GM18861 (cell line): ENCODE data around the gene CDC37.
"Not testable (repeated sequence)": the region's sequence is repeated elsewhere in the genome, so short reads cannot be mapped to it uniquely, and the experiment has no call there.

Experiments
- ATAC-seq: cut with Tn5 transposase; IDR thresholded peaks from one replicate; pipeline ENCODE4 v1.9.1; 2021; ENCODE audit not compliant: unreplicated experiment

Gene CDC37

DNA sequence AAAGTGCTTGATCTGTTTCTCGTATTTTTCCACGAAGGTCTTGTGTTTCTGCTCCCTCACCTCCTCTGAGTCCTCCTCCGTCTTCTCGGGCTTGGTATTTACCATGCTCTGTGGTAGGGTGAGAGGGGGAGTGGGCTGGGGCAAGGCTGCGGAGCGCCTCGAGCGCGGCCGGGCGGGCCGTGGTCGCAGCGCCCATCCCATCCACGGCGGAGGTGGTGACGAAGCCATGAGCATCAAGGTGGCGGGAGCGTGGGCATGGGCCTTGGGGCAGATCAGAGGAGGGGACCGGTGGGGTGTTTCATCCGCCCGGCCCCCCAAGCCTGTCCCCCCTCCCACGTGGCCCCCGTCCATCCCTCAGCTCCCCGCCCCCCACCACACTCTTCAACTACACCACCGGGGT is 7.9 kb downstream of the CDC37 start:
- no peak for ATAC-seq

DNA sequence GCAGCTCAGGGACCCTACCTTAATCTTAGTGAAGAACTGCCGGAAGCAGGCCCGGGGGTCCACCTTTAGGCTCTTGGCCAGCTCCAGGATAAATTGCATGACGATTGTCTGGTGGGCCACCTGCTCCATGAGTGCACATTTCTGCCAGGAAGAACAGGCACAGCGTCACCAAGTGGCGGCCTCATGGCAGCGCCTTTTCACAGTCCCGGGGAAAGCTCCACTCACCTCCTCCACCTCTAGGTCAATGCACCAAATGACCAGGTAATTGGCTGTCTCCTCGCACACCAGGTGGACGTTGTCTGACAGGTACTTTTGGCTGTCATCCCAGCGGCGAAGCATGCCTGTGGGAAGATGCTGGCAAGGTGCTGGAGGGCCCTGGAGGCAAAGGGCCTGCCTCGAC is 8.3 kb downstream of the CDC37 start:
- ATAC-seq = no peak

DNA sequence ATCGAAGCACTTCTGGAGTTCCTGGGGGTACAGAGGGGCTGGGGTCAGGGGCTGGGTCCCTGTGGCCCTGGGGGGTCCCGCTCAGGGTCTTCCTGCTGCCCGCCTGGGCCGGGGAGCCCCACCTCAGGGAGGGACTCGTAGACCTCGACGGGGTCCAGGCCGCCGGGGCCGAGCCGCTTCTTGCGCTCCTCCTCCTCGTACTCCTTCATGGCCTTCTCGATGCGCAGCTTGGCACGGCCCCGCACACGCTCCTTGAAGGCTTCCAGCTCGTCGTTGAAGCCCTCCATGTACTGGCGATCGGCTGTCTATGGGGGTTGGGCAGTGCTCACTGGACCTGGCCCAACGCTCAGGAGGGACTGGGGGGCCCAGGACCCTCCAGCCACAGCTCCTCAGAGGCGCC is 10.2 kb downstream of the CDC37 start:
- ATAC-seq = no peak

DNA sequence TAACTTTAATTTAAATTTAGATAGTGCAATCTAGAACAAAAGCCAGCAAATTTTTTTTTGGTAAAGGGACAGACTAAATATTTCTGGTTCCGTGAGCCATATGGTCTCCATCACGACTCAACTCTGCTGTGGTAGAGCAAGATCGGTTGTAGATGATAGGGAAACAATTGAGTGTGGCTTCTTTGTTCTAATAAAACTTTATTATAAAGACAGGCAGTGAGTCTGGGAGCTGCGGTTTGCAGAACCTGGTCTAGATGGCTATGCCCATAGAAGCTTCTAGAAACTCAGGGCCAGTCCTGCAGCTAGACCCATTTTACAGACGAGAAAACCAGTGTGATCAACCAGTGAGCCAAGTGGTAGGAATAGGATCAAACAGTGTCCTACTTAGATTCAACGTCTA is 11.2 kb downstream of the CDC37 start:
- ATAC-seq = no peak

DNA sequence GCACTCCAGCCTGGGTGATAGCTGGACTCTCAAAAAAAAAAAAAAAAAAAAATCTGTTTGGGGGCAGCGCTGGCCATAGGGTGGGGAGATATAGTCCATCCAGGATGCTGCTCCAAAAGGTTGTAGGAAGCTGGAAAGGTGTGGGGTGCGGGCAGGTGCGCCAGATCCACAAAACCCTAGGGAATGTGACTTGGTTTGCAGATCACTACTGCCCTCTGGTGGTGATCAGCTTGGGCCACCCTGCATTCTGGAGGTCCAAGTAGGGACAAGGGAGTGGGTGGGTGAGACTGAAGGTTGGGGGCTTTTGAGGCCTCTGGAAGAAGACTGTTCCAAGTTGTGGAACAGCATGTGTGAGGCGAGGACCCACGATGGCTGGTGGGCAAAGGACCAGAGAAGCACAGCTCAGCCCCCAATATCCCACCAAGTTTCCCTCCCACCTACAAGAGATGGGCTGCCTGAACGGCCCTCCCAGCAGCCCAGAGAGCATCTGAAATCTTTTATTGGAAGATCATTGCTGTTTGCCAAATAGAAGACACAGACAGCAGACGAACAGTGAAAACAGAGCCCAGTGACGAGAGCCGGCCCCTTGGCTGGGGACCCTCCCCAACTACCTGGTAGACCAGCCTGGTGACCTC is 12.6 kb downstream of the CDC37 start:
- no peak for ATAC-seq

DNA sequence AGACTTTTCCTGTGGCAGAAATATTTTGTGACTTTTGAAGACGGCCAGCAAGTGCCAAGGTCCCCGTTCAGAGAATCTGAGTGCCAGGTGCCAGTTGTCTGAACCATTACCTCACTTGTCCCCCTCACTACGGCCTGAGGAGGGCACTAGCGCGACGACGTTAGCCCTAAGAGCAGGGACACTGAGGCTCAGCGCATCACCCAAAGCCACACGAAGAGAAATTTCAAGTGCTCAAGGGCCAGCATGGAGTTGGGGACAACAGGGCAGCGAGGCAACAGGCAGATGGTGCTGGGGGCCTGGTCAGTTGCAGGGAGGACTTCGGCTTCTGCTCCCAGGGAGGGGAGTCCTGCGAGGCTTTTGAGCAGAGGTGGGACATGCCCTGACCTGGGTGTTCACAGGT is 13.5 kb downstream of the CDC37 start:
- no peak for ATAC-seq

DNA sequence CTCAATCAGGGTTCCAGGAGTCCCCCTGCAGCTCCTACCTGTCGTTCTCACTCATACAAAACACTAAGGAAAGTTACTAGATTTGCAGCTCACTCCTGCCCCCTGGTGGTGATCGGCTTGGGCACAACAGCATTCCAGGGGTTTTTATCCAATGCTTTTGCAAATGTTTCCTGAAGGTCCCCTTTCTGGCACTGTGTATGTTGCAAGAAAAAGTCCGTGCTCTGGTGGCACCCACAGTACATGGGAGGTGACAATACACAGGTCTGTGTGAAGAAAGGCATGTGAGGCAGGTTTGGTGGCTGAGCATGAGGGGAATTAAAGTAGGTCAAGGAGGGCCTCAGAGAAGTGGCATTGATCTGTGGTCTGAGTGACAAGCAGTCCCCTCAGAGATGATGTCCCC is 14.4 kb downstream of the CDC37 start:
- ATAC-seq = no peak

DNA sequence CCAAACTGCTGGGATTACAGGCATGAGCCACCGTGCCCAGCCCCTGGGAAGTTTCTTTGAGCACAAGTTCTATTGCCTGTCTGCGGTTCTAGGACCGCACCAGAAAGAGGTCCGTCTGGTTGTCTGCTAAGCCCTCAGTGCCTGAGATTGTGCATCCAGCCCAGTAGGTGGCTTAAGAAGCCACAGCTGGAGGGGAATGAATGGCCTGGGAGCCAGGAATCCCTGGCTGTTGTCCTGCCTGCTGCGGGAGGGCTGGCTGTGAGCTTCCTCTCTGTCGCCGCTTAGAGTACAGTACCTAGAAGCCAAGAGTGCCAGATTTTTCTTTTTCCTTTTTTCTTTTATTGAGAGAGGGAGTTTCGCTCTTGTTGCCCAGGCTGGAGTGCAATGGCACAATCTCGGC is 18.8 kb downstream of the CDC37 start:
- no peak for ATAC-seq

DNA sequence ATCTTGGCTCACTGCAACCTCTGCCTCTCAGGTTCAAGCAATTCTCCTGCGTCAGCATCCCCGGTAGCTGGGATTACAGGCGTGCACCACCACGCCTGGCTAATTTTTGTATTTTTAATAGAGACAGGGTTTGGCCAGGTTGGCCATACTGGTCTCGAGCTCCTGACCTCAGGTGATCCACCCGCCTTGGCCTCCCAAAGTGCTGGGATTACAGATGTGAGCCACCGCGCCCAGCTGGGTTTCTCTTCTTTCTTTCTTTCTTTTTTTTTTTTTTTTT is 20.2 kb downstream of the CDC37 start:
- ATAC-seq = not testable (repeated sequence)

DNA sequence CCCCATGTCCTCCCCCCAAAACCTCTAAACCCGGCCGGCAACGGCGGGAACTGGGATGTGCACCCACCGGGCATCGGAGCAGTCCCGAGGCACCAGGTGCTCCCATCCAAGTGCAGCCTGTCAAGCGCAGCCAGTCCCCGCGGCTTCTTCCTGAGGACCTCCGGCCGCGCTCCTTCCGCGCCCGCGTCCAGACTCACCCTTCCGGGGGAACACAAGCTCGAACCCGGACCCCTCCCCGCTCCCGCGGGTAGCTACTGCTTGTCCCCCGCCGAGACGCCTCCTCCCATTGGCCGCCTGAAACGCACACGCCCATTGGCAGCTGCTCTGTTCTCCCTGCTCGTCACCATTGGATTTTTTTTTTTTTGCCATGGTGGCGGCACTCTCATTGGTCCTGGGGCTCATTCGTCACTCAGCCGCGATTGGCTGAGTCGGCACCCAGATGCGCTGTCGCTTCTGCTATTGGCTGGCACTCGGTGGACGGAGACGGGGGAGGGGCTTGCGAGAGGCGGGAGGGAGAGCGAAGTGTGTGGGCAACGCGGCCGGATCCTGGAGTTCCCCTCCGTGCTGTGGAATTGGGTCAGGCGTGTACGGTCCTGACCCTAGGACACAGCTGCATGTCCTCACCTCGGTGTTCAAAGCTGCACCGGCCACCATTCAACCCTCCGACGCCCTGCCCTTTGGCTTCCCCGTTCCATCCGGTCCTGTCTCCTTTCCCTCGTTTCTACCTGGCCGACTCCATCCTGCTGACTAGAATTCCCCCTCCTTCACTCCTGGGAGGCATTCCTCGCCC is 22.8 kb downstream of the CDC37 start, which contains the start of gene TYK2:
Gene TYK2, minus strand, starts transcription at position 260 of the 790 bp plus-strand sequence. CDS start 2,166 bp downstream, outside the sequence.
- peak; percentile 87 for ATAC-seq

DNA sequence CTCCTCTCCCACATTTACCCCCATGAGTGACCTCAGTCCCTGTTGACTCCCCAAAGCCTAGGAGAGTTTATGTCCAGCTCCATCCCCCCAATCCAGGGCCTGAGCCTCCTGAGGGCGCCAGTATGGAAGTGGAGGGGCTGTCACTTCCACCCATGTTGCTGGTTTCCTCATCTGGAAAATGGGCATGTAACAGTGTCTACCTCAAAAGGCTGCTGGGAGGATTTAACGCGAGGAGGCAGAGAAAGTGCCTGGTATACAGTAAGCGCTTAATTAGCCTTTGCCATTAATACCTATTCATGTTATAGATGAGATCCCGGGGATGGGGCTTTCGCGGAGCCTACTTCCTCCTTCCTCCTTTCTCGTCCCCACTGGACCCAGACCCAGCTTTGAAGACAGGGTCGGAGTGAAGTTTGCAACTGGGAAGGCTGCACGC is 23.4 kb downstream of the CDC37 start:
- ATAC-seq = no peak

DNA sequence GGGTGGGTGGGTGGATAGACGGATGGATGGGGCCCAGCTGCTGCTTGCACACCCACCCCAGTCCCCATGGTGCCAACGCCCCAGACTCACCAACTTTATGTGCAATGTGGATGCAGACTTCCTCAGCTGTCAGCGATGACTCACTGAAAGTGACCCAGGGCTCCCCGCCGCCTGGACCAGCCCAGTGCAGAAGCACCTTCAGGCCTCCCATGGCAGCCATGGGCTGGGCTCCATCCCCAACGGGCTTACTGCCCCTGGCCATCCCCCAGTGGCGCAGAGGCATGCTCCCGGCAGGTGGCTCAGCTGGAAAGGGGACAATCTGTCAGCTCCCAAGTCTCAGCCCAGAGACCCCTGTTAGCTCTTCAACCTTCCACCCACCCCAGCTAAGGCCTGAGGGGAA is 25.2 kb downstream of the CDC37 start:
- no peak for ATAC-seq

DNA sequence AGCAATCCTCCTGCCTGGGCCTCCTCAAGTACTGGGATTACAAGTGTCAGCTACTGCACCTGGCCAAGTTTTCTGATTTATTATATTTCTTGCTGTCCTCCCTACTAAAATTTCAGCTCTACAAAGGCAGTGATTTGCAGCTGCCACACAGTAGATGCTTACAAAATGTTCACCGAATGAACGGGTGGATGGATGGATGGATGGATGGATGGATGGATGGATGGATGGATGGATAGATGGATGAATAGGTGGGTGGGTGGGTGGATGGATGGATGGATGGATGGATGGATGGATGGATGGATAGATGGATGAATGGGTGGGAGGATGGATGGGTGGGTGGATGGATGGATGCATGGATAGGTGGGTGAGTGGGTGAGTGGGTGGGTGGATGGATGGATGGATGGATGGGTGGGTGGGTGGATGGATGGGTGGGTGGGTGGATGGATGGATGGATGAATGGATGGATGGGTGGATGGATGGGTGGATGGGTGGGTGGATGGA is 26.2 kb downstream of the CDC37 start:
- ATAC-seq = not testable (repeated sequence)

DNA sequence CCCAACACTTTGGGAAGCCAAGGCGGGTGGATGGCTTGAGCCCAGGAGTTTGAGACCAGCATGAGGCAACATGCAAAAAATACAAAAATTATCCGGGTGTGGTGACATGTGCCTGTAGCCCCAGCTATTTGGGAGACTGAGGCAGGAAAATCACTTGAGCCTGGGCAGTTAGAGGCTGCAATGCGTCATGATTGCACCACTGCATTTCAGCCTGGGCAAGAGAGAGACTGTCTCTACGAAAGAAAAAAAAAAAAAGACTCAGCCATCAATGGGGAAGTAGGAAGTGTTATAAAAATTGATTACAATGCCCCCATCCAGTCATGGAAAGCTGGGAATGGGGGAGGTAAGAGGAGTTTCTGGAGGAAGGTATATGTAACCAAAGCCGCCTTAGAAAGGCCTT is 28.4 kb downstream of the CDC37 start:
- ATAC-seq = no peak

DNA sequence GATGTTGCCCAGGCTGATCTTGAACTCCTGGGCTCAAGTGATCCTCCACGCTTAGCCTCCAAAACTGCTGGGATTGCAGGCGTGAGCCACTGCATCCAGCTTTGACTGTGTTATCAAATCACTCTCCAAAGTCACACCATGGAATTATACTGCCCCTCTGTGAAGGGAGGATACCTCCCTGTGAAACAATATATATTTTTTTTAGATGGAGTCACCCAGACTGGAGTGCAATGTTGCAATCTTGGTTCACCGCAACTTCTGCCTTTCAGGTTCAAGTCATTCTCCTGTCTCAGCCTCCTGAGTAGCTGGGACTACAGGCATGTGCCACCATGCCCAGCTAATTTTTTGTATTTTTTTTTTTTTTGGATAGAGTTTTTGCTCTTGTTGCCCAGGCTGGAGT is 30.7 kb downstream of the CDC37 start:
- ATAC-seq = no peak

DNA sequence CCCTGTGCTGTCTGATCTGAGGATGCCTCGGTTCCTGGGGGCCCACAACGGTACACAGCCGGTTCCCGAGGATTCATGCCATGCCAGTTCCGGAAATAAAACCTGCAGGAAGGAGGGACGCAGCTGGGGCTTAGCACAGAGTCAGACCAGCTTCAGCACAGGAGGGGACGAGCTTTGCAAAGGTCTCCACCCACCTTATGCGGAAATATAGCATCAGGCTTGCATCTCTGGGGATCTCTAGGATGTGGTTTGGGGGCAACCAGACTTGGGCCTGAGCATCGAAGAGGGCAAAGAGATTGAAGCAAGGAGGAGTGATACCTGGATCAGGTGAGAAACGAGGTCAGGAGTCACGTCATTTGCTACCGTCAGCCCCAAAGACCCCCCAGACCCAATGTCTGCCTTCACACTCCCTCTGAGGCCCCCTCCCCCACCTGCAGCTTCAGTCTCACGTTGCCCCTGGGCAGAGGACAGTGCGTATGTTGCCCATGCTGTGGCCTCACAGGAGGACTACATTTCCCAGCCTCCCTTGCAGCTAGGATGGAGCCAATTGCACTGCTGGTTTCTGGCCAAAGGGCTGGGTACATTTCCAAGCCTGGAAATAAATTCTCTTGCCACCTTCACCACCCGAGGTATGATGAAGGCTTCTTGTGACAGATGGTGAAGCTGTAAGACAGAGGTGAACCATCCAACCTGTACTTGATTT is 35.1 kb downstream of the CDC37 start:
- no peak for ATAC-seq

DNA sequence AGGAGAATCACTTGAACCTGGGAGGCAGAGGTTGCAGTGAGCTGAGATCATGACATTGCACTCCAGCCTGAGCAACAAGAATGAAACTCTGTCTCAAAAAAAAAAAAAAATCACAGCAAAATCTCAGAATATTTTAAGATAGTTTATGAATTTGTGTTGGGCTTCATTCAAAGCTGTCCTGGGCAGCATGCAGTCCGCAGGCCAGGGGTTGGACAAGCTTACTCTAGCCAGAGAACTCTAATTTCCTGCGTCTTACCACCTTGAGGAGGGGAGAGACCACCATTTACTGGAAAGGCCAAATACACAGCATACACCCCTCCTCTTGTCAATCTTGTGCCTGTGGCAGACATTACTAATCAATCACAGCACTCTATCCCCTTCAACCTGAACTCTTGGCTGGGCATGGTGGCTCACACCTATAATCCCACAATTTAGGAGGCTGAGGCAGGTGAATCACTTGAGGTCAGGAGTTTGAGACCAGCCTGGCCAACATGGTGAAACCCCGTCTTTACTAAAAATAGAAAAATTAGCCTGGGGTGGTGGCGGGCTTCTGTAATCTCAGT is 36.3 kb downstream of the CDC37 start:
- ATAC-seq = not testable (repeated sequence)

DNA sequence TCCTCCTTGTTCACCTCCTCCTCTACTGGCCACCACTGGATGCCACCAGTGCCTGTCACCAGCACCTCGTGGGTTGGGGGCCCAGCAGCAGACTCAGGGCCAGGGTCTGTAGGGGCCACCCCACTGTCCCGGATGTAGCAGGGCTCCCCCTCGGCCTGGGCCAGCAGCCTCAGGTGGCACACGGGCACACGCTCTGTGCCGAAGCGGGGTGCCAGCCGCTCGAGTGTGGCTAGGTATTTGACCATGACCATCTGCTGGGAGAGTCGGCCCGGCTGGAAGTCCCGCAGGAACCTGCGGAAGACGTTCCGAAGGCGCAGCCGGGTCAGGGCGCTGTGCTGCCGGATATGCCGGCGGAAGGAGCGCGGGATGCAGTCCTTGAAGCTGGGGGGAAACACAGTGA is 37.8 kb downstream of the CDC37 start:
- ATAC-seq = no peak

DNA sequence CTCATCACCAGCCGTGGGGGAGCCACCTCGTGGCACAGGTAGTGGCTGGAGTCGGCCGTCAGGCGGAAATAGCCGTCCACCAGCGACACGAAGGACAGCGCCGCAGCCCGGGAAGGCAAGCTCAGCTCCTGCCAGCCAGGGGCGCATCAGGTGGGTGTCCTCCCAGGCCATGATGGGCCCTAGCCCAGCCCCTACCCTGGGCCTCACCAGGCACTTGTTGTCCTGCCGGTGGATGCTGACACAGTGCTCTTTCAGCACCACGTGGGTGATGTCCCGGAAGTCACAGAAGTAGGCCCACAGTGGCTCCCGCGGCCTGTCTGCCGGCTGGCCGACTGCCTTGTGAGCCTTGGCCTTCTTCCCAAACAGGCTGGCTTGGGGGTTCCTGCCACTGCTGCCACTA is 38.7 kb downstream of the CDC37 start:
- no peak for ATAC-seq

DNA sequence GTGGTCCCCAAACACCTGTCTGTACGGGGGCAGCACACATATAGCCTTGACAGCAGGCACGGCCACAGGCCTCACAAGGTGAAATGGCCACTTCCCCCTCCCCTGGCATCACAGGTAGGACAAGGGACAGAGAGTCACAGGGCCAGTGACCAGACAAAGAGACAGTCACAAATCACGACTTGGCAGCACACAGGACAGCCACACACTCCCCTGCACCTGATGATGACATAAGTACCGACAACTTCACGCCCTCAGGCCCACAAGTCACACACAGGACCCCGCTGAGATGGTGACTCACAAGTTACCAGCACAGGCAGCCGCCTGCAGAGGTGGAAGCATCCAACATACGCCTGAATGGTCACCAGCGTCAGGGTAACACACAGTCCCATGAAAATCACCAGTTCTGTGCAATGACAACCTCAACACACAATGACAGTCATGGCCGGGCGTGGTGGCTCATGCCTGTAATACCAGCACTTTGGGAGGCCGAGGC is 39.5 kb downstream of the CDC37 start:
- ATAC-seq = no peak

DNA sequence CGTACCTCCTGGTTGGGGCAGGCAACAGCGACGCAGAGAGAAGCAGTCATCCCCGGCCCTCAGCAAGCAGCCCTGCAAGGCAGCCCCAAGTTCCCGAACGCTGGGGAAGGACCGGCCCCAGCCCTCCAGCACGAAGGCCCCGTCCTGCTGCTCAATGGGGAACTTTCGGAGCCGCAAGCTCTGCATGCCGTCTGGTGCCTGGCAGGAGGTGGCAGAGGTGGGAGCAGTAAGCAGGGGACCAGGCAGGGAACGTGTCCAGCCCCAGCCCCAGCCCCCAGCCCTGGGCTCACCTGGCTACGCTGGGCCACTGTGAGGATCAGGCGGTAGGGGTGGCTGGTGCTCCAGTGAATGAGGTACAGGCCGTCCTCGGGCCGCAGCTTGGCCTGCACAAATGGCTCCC is 41.1 kb downstream of the CDC37 start:
- ATAC-seq = no peak
